Measurements from ENCODE around the gene ZNF516.

Gene ZNF516

GRCh38 chr18:76358774-76359173, 136.3 kb downstream of the ZNF516 start:
- DNase-seq, result no peak

GRCh38 chr18:76357585-76358260, 137.3 kb downstream of the ZNF516 start:
- no peak for DNase-seq

GRCh38 chr18:76357174-76357573, 137.9 kb downstream of the ZNF516 start:
- no peak for DNase-seq

GRCh38 chr18:76356666-76357065, 138.4 kb downstream of the ZNF516 start:
- DNase-seq, result no peak

- DNase-seq, result no peak
Observed at GRCh38 chr18:76354348-76354747, 140.7 kb downstream of the ZNF516 start.

- no peak for DNase-seq
Observed at GRCh38 chr18:76353500-76353899, 141.5 kb downstream of the ZNF516 start.

GRCh38 chr18:76353046-76353445, 142.0 kb downstream of the ZNF516 start:
- DNase-seq, result no peak

- peak; percentile 31 for DNase-seq
Observed at GRCh38 chr18:76351961-76352581, 143.0 kb downstream of the ZNF516 start.

- no peak for DNase-seq
Observed at GRCh38 chr18:76350134-76351025, 144.7 kb downstream of the ZNF516 start.

GRCh38 chr18:76349067-76349715, 145.9 kb downstream of the ZNF516 start:
- peak; percentile 44 for DNase-seq

GRCh38 chr18:76348267-76349066, 146.6 kb downstream of the ZNF516 start:
- peak; percentile 25 for DNase-seq

GRCh38 chr18:76347341-76347740, 147.7 kb downstream of the ZNF516 start:
- DNase-seq, result no peak

- DNase-seq, result no peak
Observed at GRCh38 chr18:76346490-76347130, 148.4 kb downstream of the ZNF516 start.

- DNase-seq, result no peak
Observed at GRCh38 chr18:76345901-76346300, 149.1 kb downstream of the ZNF516 start.

- no peak for DNase-seq
Observed at GRCh38 chr18:76343938-76344569, 151.0 kb downstream of the ZNF516 start.

- DNase-seq, result no peak
Observed at GRCh38 chr18:76340410-76340809, 154.6 kb downstream of the ZNF516 start.

- no peak for DNase-seq
Observed at GRCh38 chr18:76339246-76339620, 155.8 kb downstream of the ZNF516 start.

GRCh38 chr18:76338619-76339245, 156.3 kb downstream of the ZNF516 start:
- no peak for DNase-seq

- DNase-seq, result no peak
Observed at GRCh38 chr18:76338088-76338487, 157.0 kb downstream of the ZNF516 start.

- no peak for DNase-seq
Observed at GRCh38 chr18:76335859-76336640, 159.0 kb downstream of the ZNF516 start.
